GM23338 (cell line): Measurements from ENCODE around the gene NT5DC3. TPM values are rescaled to one million over a fixed set of nuclear protein-coding genes. Genes with fewer than 3 reads are reported as not detected.

Source experiments
- ATAC-seq: fragments of 200-7000 bp; cut with Tn5 transposase; 3 replicates; pipeline ENCODE4 v1.9.1; 2020
- DNase-seq: peaks from one replicate; pipeline ENCODE4 v3.0.0-alpha.2; 2015; ENCODE audit warnings: low spot score
- H2AFZ ChIP-seq: fragments of 200-600 bp; sonication (generic); 2 replicates; pipeline ENCODE4 v1.8.0; 2016; ENCODE audit warnings: antibody characterized with exemption, mild to moderate bottlenecking, moderate library complexity
- H3F3A ChIP-seq: fragments of 200-600 bp; sonication (generic); replicated peaks from 2 replicates; pipeline ENCODE4 v1.8.0; 2017; ENCODE audit warnings: antibody characterized with exemption, mixed run types, low read depth
- H3K27ac ChIP-seq: fragments of 200-600 bp; sonication (generic); 2 replicates; pipeline ENCODE4 v1.6.1; 2016; ENCODE audit warnings: low read depth
- H3K27me3 ChIP-seq: fragments of 200-600 bp; sonication (generic); 2 replicates; pipeline ENCODE4 v1.8.0; 2016; ENCODE audit warnings: mild to moderate bottlenecking, mixed run types, moderate library complexity; ENCODE audit not compliant: insufficient read depth
- H3K36me3 ChIP-seq: fragments of 200-600 bp; sonication (generic); 2 replicates; pipeline ENCODE4 v1.8.0; 2016; ENCODE audit warnings: mild to moderate bottlenecking; ENCODE audit not compliant: insufficient read depth
- H3K4me1 ChIP-seq: fragments of 200-600 bp; sonication (generic); 2 replicates; pipeline ENCODE4 v1.8.0; 2016; ENCODE audit warnings: mild to moderate bottlenecking, moderate library complexity; ENCODE audit not compliant: insufficient read depth
- H3K4me2 ChIP-seq: fragments of 200-600 bp; sonication (generic); 2 replicates; pipeline ENCODE4 v1.7.1; 2017; ENCODE audit warnings: mixed run types
- H3K4me3 ChIP-seq: fragments of 200-600 bp; sonication (generic); 2 replicates; pipeline ENCODE4 v1.6.1; 2016; ENCODE audit warnings: mixed run types
- H3K79me2 ChIP-seq: fragments of 200-600 bp; sonication (generic); replicated peaks from 2 replicates; pipeline ENCODE4 v1.8.0; 2017; ENCODE audit warnings: mild to moderate bottlenecking; ENCODE audit not compliant: insufficient read depth
- H3K9me2 ChIP-seq: fragments of 200-600 bp; sonication (generic); 2 replicates; pipeline ENCODE4 v1.8.0; 2017; ENCODE audit not compliant: insufficient read depth
- H4K20me1 ChIP-seq: fragments of 200-600 bp; sonication (generic); replicated peaks from 2 replicates; pipeline ENCODE4 v1.8.0; 2017; ENCODE audit warnings: mild to moderate bottlenecking; ENCODE audit not compliant: insufficient read depth
- H3K27ac Mint-ChIP-seq: 2 replicates; pipeline ENCODE4 v1.8.0; 2020; ENCODE audit warnings: inconsistent platforms, mild to moderate bottlenecking, moderate library complexity, mixed read lengths
- H3K27me3 Mint-ChIP-seq: 3 replicates; pipeline ENCODE4 v1.8.0; 2022; ENCODE audit warnings: low read depth, mild to moderate bottlenecking, moderate library complexity, mixed read lengths, inconsistent platforms; ENCODE audit not compliant: insufficient read depth, poor library complexity
- H3K36me3 Mint-ChIP-seq: 3 replicates; pipeline ENCODE4 v1.8.0; 2021; ENCODE audit warnings: low read depth, mild to moderate bottlenecking, inconsistent platforms, moderate library complexity, mixed read lengths
- H3K4me1 Mint-ChIP-seq: 3 replicates; pipeline ENCODE4 v1.8.0; 2020; ENCODE audit warnings: mild to moderate bottlenecking, inconsistent platforms, mixed read lengths
- H3K4me3 Mint-ChIP-seq: 3 replicates; pipeline ENCODE4 v1.8.0; 2021; ENCODE audit warnings: moderate library complexity, mild to moderate bottlenecking, inconsistent platforms, mixed read lengths
- H3K9me3 Mint-ChIP-seq: 3 replicates; pipeline ENCODE4 v1.8.0; 2020; ENCODE audit warnings: moderate library complexity, mild to moderate bottlenecking, inconsistent platforms, mixed read lengths
- CREB1 ChIP-seq: fragments of 250-450 bp; sonication (Bioruptor Pico); IDR thresholded peaks from 2 replicates; pipeline ENCODE4 v1.5.0; 2020; ENCODE audit warnings: low read depth, mild to moderate bottlenecking, moderate library complexity
- CTCF ChIP-seq, 2 experiments: fragments of 200-600 bp in 1 of 2; sonication (generic) in 1 of 2; conservative IDR thresholded peaks; 2 replicates each; pipeline versions ENCODE4 v1.5.1 to v1.6.1; 2016 to 2017; ENCODE audit warnings: antibody characterized with exemption in 2 of 2, low read depth in 2 of 2, mild to moderate bottlenecking in 2 of 2, moderate library complexity in 1 of 2
- ETS1 ChIP-seq: IDR thresholded peaks from 2 replicates; pipeline ENCODE4 v1.6.1; 2016; ENCODE audit warnings: antibody characterized with exemption
- EZH2phosphoT487 ChIP-seq: fragments of 200-600 bp; sonication (generic); IDR thresholded peaks from one replicate; pipeline ENCODE4 v1.8.1; 2018; ENCODE audit warnings: antibody characterized with exemption; ENCODE audit not compliant: unreplicated experiment
- JUNB ChIP-seq: IDR thresholded peaks from one replicate; pipeline ENCODE4 v1.6.1; 2016; ENCODE audit warnings: antibody characterized with exemption; ENCODE audit not compliant: unreplicated experiment
- NANOG ChIP-seq: IDR thresholded peaks from 2 replicates; pipeline ENCODE4 v1.6.1; 2016; ENCODE audit warnings: antibody characterized with exemption, borderline replicate concordance
- POLR2AphosphoS5 ChIP-seq: IDR thresholded peaks from 2 replicates; pipeline ENCODE4 v1.6.1; 2016; ENCODE audit warnings: antibody characterized with exemption, low read depth
- REST ChIP-seq: IDR thresholded peaks from one replicate; pipeline ENCODE4 v1.6.1; 2018; ENCODE audit warnings: antibody characterized with exemption; ENCODE audit not compliant: unreplicated experiment
- STAT1 ChIP-seq: IDR thresholded peaks from one replicate; pipeline ENCODE4 v1.6.1; 2016; ENCODE audit warnings: antibody characterized with exemption; ENCODE audit not compliant: unreplicated experiment
- ZNF114 ChIP-seq: fragments of 250-450 bp; sonication (Bioruptor Pico); IDR thresholded peaks from 2 replicates; pipeline ENCODE4 v1.5.0; 2020; ENCODE audit warnings: mild to moderate bottlenecking, moderate library complexity
- ZNF331 ChIP-seq: fragments of 250-450 bp; sonication (Bioruptor Pico); IDR thresholded peaks from 2 replicates; pipeline ENCODE4 v1.5.0; 2020; ENCODE audit warnings: low read depth, mild to moderate bottlenecking, moderate library complexity
- polyA plus RNA-seq: library from polyadenylated mRNA; unstranded; fragments of >200 nt; fragmentation: Nextera tagmentation; extraction: Ambion mirVana; gene quantifications from 2 replicates; pipeline ENCODE4 v1.2.1, GENCODE V29; 2016
- total RNA-seq: library from RNA; depleted of rRNA; stranded (reverse); fragments of >200 nt; shearing (Covaris generic); gene quantifications from 2 replicates; pipeline ENCODE4 v1.2.3, GENCODE V29; 2014

The NT5DC3 gene
- total and polyA plus RNA-seq, 2 experiments from 2014 or later: 2.2 to 12.5 TPM

- Mint-ChIP-seq H3K4me1 (peaks cover 7% of the 10 kb centered on the region), H3K27ac (no peak overlapping the region), H3K36me3 (no peaks in the 10 kb centered on the region), H3K27me3 (peaks cover 2% of the 10 kb centered on the region), H3K4me3 (no peak overlapping the region), H3K9me3 (no peaks in the 10 kb centered on the region)
- Histone ChIP-seq H3K4me3 (no peak overlapping the region), H4K20me1 (no peaks in the 10 kb centered on the region), H3K79me2 (no peaks in the 10 kb centered on the region), H3F3A (no peaks in the 10 kb centered on the region), H3K4me2 (no peak overlapping the region), H3K9me2 (no peaks in the 10 kb centered on the region), H3K36me3 (no peaks in the 10 kb centered on the region), H3K27ac (no peak overlapping the region), H3K4me1 (no peaks in the 10 kb centered on the region), H2AFZ (no peak overlapping the region), H3K27me3 (no peaks in the 10 kb centered on the region)
- TF ChIP-seq STAT1 (no peak), CREB1 (CRISPR knock-in tag) (no peak), CTCF (conservative IDR thresholded peaks at IDR 0.05; ENCODE audit: low read depth in 2 of 2) (peak in 1 of 2 experiments; percentile 14; a peak in 1 of 4 replicates), ZNF331 (CRISPR knock-in tag) (no peak), NANOG (no peak), ETS1 (no peak)
- DNase-seq (no peak), ATAC-seq (no peak)
Measured at GRCh38 chr12:103848917-103849491, 8.0 kb upstream of the NT5DC3 start.

GRCh38 chr12:103848143-103848542 is 7.1 kb upstream of the NT5DC3 start:
- no peaks in the 10 kb centered on the region for H3K27me3 ChIP-seq
- Mint-ChIP-seq H3K27me3 (peaks cover 2% of the 10 kb centered on the region), H3K36me3 (no peaks in the 10 kb centered on the region), H3K9me3 (no peaks in the 10 kb centered on the region), H3K4me1 (peaks cover 7% of the 10 kb centered on the region), H3K4me3 (no peak overlapping the region), H3K27ac (no peak overlapping the region)
- no peak for DNase-seq
- no peak overlapping the region for H3K4me3 ChIP-seq
- TF ChIP-seq ZNF331 (CRISPR knock-in tag) (no peak), STAT1 (no peak), NANOG (no peak), ZNF114 (CRISPR knock-in tag) (no peak), POLR2AphosphoS5 (no peak), REST (no peak), ETS1 (no peak), EZH2phosphoT487 (no peak), JUNB (no peak)
- no peak overlapping the region for H3K4me2 ChIP-seq
- no peak overlapping the region for H2AFZ ChIP-seq
- no peaks in the 10 kb centered on the region for H3K79me2 ChIP-seq
- H3K36me3 ChIP-seq: no peaks in the 10 kb centered on the region
- H3K9me2 ChIP-seq: no peaks in the 10 kb centered on the region
- no peak overlapping the region for H3K27ac ChIP-seq
- no peaks in the 10 kb centered on the region for H4K20me1 ChIP-seq
- no peaks in the 10 kb centered on the region for H3F3A ChIP-seq
- no peaks in the 10 kb centered on the region for H3K4me1 ChIP-seq
- no peak for ATAC-seq
